Urinary bladder (tissue), 4 donors: ENCODE data around the gene WEE1. TPM values are rescaled to one million over a fixed set of nuclear protein-coding genes. Genes with fewer than 3 reads are reported as not detected.
"Not testable (repeated sequence)": the region's sequence is repeated elsewhere in the genome, so short reads cannot be mapped to it uniquely, and the experiment has no call there.

Source experiments
- DNase-seq: peaks from one replicate; pipeline ENCODE4 v3.0.0-alpha.2; 2015; ENCODE audit errors: extremely low spot score
- H3K27ac ChIP-seq: one replicate; pipeline ENCODE4 v1.5.1; 2013; ENCODE audit warnings: low read depth, mild to moderate bottlenecking, moderate library complexity
- H3K36me3 ChIP-seq: one replicate; pipeline ENCODE4 v1.6.1; 2013; ENCODE audit warnings: mild to moderate bottlenecking, moderate library complexity; ENCODE audit not compliant: insufficient read depth
- H3K4me1 ChIP-seq: one replicate; pipeline ENCODE4 v1.6.1; 2013; ENCODE audit warnings: mild to moderate bottlenecking, moderate library complexity; ENCODE audit not compliant: insufficient read depth
- H3K4me3 ChIP-seq: one replicate; pipeline ENCODE4 v1.5.1; 2013; ENCODE audit warnings: low read depth, low read length
- WGBS: extraction: QIAGEN DNeasy Blood & Tissue Kit; methylation state at CpG from one replicate; pipeline ENCODE4 v1.1.7; 2013; 5-methylcytosine and 5-hydroxymethylcytosine counted together
- polyA plus RNA-seq: library from polyadenylated mRNA; stranded (reverse); fragments of 200-250 nt; gene quantifications from one replicate; pipeline ENCODE4 v1.2.3, GENCODE V29; 2013
- total RNA-seq: library from RNA; depleted of rRNA; stranded (reverse); fragments of >200 nt; gene quantifications from one replicate; pipeline ENCODE4 v1.2.3, GENCODE V29; 2014
- donor health status: healthy with polysubstance abuse.
- donor health status: healthy.

Gene WEE1
- total and polyA plus RNA-seq, 2 donors, result 25.1 to 95.5 TPM

DNA sequence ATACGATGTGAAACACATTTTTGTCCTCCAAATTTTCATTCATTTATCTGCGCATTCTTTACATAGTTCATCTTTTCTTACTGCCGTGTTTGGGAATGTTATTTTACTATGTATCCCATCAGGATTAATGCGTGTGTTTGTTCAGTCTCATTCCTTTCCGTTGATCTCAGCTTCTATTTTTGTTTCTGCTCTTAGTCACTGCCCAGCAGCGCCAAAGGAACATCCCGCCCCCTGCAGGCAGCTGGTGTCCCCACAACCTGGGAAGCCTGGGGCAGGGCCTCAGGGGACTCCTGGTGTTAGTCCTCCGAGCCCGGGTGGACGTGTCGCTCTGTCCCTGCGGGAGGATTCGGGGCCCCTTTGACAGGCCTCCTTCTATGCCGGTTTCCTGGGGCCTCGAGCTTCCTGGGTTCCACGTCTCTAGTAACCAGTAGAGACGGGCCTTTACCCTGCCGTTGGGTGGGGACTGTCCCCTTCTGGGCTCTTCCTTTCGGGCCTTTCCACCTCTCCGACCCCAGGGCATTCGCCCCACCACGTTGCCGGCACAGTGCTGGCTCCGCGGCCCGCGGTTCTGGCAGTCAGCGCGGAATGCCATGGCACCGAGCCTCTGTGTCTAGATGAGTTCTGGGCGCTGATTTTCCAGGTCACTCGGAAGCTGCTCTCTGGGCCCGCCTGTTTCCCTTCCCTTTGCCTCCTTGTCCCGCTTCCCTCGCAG, 39.8 kb downstream of the WEE1 start:
- Histone ChIP-seq H3K36me3 (no peaks in the 10 kb centered on the region), H3K27ac (peak overlapping the region; percentile 99)
- under 1% methylated on average over 35 of the region's 35 CpGs for WGBS

DNA sequence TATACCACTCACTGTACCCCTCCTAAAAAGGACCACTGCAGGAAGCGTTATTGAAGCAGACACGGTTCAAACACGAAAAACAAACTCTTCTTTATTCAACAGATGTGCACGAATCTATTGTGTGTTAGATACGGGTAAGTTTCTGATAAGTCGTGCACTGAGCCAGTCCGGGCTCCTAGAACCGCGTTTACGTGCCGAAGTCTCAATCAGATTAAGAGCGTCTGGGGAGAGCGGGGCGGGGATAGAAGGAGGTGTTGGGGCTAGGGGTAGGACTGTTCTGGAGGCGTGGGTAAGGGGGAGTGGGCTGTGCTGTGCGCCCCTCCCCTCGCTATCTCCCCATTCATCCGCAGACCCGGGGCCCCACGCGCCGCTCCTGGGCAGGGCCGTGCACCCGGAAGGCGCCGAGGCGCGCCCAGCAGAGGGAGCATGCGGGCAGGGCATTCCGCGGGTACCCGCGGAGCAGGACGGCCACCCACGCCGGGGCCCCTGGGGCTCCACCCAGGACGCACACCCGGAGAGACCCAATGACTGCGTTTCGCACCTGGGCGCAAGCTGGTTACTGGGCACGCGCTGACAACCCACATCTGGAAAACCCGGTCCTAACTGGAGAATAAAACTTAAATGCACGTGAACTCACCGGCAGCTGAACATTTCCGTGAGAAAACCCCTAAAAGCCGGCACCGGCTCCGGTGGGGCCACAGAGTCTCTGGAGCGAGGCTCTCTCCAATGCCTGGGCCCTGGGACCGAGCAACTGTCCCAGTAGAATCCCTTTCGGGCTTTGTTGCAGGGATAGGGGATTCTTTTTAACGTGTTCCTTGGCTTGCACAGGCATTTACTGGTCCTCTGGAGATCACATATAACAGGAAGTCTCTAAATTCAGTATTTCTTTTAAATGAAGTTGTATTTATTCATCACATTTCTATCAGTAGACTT, 40.6 kb downstream of the WEE1 start:
- no peaks in the 10 kb centered on the region for H3K36me3 ChIP-seq
- peak overlapping the region; percentile 99 for H3K27ac ChIP-seq
- no peaks in the 10 kb centered on the region for H3K4me1 ChIP-seq
- DNase-seq, result peak; percentile 77
- under 1% methylated on average over 54 of the region's 54 CpGs for WGBS
- H3K4me3 ChIP-seq, result peak overlapping the region; percentile 41

More for the DNA sequence above, 39.8 kb downstream of the WEE1 start:
- Histone ChIP-seq H3K4me3 (peak overlapping the region; percentile 41), H3K4me1 (no peaks in the 10 kb centered on the region)
- peak; percentile 96 for DNase-seq

DNA sequence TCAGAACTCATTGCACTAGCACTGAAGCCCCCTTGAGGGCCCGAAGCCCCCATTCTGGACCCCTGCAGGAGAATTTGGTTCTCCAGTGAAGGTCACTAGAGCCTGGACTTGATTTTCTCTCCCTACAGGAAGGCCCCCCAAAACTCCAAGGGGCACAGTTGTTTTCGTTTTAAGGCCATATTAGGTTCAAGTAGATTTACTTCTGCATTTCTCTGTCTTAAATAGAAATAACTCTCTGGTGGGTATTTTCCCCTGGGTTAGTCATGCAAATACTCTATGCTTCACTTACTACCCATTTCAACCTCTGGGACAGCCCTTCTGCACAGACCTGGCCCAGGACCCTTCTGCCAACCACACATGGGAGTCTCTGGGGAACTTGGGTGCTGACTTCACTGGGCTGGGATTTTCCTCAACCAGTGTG, 41.6 kb downstream of the WEE1 start:
- Histone ChIP-seq H3K36me3 (no peaks in the 10 kb centered on the region), H3K4me1 (no peaks in the 10 kb centered on the region), H3K4me3 (no peak overlapping the region), H3K27ac (peak overlapping the region; percentile 74)
- 79% methylated on average over 2 of the region's 2 CpGs for whole genome bisulfite sequencing
- DNase-seq, result no peak

DNA sequence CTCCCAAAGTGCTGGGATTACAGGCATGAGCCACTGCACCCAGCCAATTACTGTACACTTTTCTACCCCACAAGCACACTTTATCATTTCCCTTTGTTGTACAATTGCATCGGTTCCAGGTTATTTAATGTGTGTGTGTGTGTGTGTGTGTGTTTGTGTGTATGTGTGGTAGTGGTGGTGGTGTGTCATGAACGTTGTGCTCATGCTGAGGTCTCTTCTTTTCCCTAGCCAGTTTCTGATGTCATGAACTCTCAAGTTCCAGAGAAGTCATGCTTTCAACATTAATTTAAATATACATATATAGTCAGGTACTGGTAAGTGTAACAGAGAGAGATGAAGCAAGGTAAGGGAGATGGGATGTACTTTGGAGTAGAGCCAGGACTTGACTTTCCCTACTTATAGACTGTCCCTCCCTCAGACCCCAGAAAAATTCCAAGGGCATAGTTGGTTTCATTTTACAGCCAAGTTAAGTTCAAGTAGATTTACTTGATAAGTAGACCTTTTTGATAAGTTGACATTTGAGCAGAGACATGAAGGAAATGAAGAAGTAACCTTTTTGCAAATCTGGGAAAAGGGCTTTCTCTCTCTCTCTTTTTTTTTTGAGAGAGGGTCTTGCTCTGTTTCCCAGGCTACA, 42.7 kb downstream of the WEE1 start:
- no peaks in the 10 kb centered on the region for H3K4me1 ChIP-seq
- H3K27ac ChIP-seq, result no peak overlapping the region
- DNase-seq, result no peak
- no peak overlapping the region for H3K4me3 ChIP-seq
- WGBS, result 54% methylated on average over 2 of the region's 2 CpGs
- no peaks in the 10 kb centered on the region for H3K36me3 ChIP-seq

DNA sequence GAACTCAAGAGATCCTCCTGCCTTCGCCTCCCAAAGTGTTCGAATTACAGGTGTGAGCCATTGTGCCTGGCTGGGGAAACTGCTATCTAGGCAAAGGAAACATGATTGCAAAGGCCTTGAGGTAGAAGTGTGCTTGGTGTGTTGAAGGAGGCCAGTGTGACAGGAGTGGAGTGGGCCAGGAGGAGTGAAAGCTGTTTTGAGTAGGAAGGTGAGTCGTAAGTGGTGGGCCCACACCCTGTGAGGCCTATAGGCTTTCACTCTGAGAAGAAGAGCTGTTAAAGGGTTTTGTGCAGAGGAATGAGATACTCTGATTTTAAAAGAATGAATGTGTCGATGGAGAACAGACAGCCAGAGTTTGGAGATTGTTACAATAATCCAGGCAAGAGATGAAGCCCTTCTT, 43.4 kb downstream of the WEE1 start:
- WGBS, result 96% methylated on average over 4 of the region's 4 CpGs
- Histone ChIP-seq H3K36me3 (no peaks in the 10 kb centered on the region), H3K27ac (no peak overlapping the region), H3K4me3 (no peak overlapping the region), H3K4me1 (no peaks in the 10 kb centered on the region)
- no peak for DNase-seq

DNA sequence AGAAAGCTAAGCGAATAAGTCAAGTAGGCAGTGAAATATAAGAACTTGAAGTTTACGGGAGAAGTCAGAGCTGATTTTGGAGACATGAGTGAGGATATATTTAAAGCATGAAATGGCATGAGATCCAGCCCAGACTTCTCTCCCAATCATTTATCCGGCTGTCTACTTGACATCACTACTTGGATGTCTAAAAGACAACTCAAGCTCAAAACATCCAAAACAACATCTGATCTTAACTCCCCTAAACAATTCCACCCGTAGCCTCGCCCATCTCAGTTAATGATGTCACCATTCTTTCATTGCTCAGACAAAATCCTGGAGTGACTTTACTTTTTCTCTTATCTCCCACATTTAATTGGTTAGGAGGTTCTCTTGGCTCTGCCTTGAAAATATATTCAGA, 44.5 kb downstream of the WEE1 start:
- no peak for DNase-seq
- H3K36me3 ChIP-seq, result no peaks in the 10 kb centered on the region
- no peak overlapping the region for H3K4me3 ChIP-seq
- 71% methylated on average over 5 of the region's 5 CpGs for WGBS
- H3K27ac ChIP-seq, result no peak overlapping the region
- no peaks in the 10 kb centered on the region for H3K4me1 ChIP-seq

DNA sequence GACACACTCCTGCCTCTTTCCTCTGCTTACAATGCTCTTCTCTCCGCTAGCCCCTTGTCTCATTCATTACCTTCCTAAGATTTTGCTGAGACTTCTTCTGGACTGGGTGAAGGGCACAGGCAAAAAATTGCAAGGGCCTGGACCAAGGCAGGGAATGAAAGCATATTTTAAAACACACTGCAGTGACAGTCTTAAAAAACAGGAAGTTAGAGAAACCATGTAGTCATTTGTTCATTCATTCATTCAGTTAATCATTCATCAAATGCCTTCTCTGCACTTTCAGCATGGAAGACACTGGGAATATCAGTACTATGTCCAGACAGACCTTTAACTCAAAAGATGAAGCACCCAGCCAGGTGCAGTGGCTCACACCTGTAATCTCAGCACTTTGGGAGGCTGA, 45.5 kb downstream of the WEE1 start:
- Histone ChIP-seq H3K36me3 (no peaks in the 10 kb centered on the region), H3K4me1 (no peaks in the 10 kb centered on the region), H3K4me3 (no peak overlapping the region), H3K27ac (no peak overlapping the region)
- DNase-seq, result no peak
- WGBS, result 98% methylated on average over 1 of the region's 1 CpG

DNA sequence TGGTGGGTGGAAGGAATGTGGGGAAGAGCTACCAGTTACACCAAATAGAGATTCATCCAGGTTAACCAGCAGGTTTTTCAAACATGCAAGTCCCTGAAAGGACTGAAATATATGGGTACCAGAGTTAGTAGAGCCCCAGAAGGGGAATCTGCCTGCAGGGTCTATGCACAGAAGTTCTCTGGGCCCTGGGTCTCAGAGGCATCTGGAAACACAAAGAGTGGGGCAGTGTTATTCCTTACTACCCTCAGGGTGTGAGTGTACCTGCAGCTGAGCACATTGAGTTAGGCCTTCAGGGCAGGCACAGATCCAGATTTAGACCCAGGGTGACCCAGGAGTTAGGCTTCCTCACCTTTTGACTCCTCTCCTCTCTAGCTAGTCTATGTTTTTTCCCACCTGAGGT, 46.5 kb downstream of the WEE1 start:
- H3K4me1 ChIP-seq, result no peaks in the 10 kb centered on the region
- H3K27ac ChIP-seq, result no peak overlapping the region
- no peak for DNase-seq
- no peaks in the 10 kb centered on the region for H3K36me3 ChIP-seq
- no peak overlapping the region for H3K4me3 ChIP-seq

DNA sequence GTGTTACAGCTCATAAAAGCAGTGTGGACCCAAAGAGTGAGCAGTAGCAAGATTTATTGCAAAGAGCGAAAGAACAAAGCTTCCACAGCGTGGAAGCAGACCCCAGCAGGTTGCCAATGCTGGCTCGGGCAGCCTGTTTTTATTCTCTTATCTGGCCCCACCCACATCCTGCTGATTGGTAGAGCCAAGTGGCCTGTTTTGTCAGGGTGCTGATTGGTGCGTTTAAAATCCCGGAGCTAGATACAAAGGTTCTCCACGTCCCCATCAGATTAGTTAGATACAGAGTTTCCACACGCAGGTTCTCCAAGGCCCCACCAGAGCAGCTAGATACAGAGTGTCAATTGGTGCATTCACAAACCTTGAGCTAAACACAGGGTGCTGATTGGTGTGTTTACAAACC, 48.9 kb downstream of the WEE1 start:
- WGBS, result 78% methylated on average over 7 of the region's 7 CpGs
- not testable (repeated sequence) for H3K4me1 ChIP-seq, H3K4me3 ChIP-seq, DNase-seq, H3K27ac ChIP-seq, H3K36me3 ChIP-seq

DNA sequence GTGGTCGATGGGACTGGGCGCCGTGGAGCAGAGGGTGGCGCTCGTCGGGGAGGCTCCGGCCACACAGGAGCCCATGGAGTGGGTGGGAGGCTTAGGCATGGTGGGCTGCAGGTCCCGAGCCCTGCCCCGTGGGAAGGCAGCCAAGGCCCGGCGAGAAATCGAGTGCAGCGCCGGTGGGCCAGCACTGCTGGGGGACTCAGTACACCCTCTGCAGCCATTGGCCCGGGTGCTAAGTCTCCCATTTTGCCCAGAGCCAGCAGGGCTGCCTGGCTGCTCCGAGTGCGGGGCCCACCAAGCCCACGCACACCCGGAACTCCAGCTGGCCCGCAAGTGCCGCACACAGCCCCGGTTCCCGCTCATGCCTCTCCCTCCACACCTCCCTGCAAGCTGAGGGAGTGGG, 49.6 kb downstream of the WEE1 start:
- H3K4me3 ChIP-seq, H3K36me3 ChIP-seq, DNase-seq, H3K4me1 ChIP-seq, H3K27ac ChIP-seq: not testable (repeated sequence)
- 97% methylated on average over 23 of the region's 23 CpGs for WGBS

DNA sequence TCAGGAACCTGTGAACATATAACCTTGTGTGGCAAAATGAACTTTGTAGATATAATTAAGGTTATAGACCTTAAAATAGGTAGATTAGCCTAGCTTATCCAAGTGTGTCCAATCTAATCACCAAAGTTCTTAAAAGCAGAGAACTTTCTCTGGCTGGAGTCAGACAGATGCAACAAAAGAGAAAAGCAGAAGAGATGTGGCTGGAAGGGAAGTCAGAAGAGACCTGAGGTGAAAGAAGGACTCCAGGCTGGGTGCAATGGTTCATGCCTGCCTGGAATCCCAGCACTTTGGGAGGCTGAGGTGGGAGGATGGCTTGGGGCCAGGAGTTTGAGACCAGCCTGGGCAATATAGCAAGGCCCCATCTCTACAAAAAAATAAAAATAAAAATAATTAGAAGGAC, 51.0 kb downstream of the WEE1 start:
- Histone ChIP-seq H3K36me3 (no peaks in the 10 kb centered on the region), H3K27ac (no peak overlapping the region), H3K4me1 (no peaks in the 10 kb centered on the region), H3K4me3 (no peak overlapping the region)
- DNase-seq, result no peak

DNA sequence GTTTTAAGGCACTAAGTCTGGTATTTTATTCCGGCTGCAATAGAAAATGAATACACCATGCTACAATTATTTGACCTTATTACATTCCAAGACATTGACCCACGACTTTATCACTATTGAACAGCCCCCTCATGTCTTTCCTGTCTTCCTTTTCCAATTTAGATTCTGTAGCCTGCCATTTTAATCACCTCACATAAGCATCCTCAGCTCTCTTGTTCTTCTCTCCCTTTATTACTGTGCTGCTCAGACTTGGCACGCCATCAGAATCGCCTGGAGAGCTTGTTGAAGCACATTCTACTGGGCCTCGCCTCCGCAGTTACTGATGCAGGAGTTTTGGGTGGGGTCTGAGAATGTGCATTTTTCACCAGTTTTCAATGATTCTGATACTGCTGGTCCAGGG, 51.7 kb downstream of the WEE1 start:
- 68% methylated on average over 6 of the region's 6 CpGs for WGBS

DNA sequence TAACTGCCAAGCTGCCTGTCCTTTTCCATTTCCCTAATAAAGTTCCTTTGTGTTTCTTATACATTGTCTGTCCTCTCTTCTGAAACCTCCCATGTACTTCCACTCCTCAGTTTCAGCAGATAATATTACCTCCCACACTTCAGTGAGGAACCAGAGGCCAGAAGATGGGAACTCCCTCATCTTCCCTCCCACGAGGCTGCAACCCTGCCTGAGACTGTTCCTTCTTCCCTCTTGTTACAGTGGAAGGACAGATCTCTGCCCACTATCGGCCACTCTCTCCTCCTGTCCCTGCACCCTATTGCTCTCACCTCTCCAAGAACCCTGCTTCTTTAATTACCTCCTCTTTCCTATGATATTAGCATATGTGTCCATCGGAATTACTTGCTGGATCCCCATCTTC, 52.3 kb downstream of the WEE1 start:
- Histone ChIP-seq H3K27ac (no peak overlapping the region), H3K4me3 (no peak overlapping the region), H3K4me1 (no peaks in the 10 kb centered on the region), H3K36me3 (no peaks in the 10 kb centered on the region)
- 74% methylated on average over 3 of the region's 3 CpGs for WGBS
- DNase-seq, result no peak

More for the DNA sequence above, 51.7 kb downstream of the WEE1 start:
- DNase-seq, result peak; percentile 76
- Histone ChIP-seq H3K4me3 (no peak overlapping the region), H3K36me3 (no peaks in the 10 kb centered on the region), H3K27ac (no peak overlapping the region), H3K4me1 (no peaks in the 10 kb centered on the region)
